IMR-90 (cell line): ENCODE data around the gene LRRC8E. TPM values are rescaled to one million over a fixed set of nuclear protein-coding genes. Genes with fewer than 3 reads are reported as not detected.

Experiments
- ATAC-seq: fragments of 200-7000 bp; cut with Tn5 transposase; 2 replicates; pipeline ENCODE4 v1.9.1; 2020; ENCODE audit warnings: low read depth, mild to moderate bottlenecking, moderate library complexity
- BruUV-seq: library from RNA; stranded (reverse); fragments of 400-500 nt; replicated peaks from 2 replicates; lab custom pipeline; 2021; lab: Mats Ljungman, UMichigan
- CTCF ChIA-PET: fragments of 300-600 bp; formaldehyde crosslinking; extraction: SDS; loops from one replicate; lab custom pipeline; 2021; ENCODE audit warnings: antibody characterized with exemption; lab: Yijun Ruan, JAX
- POLR2A ChIA-PET: fragments of 300-600 bp; sonication (Branson Sonifier 250); formaldehyde crosslinking; loops from one replicate; lab custom pipeline; 2022; ENCODE audit warnings: antibody characterized with exemption; ENCODE audit not compliant: unreplicated experiment; lab: Charles Lee
- DNase-seq: peaks from one replicate; pipeline ENCODE4 v3.0.0; 2013
- H2AFZ ChIP-seq: replicated peaks from 2 replicates; pipeline ENCODE3; 2013; ENCODE audit warnings: low read length, mild to moderate bottlenecking; ENCODE audit not compliant: poor library complexity
- H2AK5ac ChIP-seq: 2 replicates; pipeline ENCODE4 v1.6.1; 2013; ENCODE audit warnings: low read depth, low read length, inconsistent platforms
- H2AK9ac ChIP-seq: replicated peaks from 2 replicates; pipeline ENCODE3; 2013; ENCODE audit warnings: mild to moderate bottlenecking, low read depth, low read length, moderate library complexity; ENCODE audit not compliant: poor library complexity
- H2BK120ac ChIP-seq: 2 replicates; pipeline ENCODE4 v1.6.1; 2013; ENCODE audit warnings: low read depth, low read length, inconsistent platforms
- H2BK15ac ChIP-seq: 3 replicates; pipeline ENCODE4 v1.6.1; 2013; ENCODE audit warnings: low read depth, low read length, inconsistent platforms
- H2BK20ac ChIP-seq: 2 replicates; pipeline ENCODE4 v1.6.1; 2013; ENCODE audit warnings: low read depth, mild to moderate bottlenecking, inconsistent platforms, low read length, moderate library complexity
- H2BK5ac ChIP-seq: 2 replicates; pipeline ENCODE4 v1.6.1; 2013; ENCODE audit warnings: mild to moderate bottlenecking, low read depth, low read length, inconsistent platforms; ENCODE audit not compliant: poor library complexity, severe bottlenecking
- H3K14ac ChIP-seq: replicated peaks from 2 replicates; pipeline ENCODE4 v1.6.1; 2013; ENCODE audit warnings: low read depth, low read length, inconsistent platforms
- H3K18ac ChIP-seq: 2 replicates; pipeline ENCODE4 v1.6.1; 2013; ENCODE audit warnings: low read depth, low read length, control low read depth
- H3K23ac ChIP-seq: 2 replicates; pipeline ENCODE4 v1.6.1; 2013; ENCODE audit warnings: low read depth, low read length, inconsistent platforms
- H3K27ac ChIP-seq: 2 replicates; pipeline ENCODE4 v1.5.1; 2013; ENCODE audit warnings: mild to moderate bottlenecking, control low read depth, low read length; ENCODE audit not compliant: insufficient read depth
- H3K27me3 ChIP-seq: 2 replicates; pipeline ENCODE4 v1.6.1; 2013; ENCODE audit warnings: low read length; ENCODE audit not compliant: control insufficient read depth, insufficient read depth
- H3K36me3 ChIP-seq: 2 replicates; pipeline ENCODE4 v1.6.1; 2013; ENCODE audit warnings: low read length, mixed read lengths; ENCODE audit not compliant: control insufficient read depth, insufficient read depth
- H3K4ac ChIP-seq: 2 replicates; pipeline ENCODE4 v1.6.1; 2013; ENCODE audit warnings: low read depth, low read length, inconsistent platforms
- H3K4me1 ChIP-seq: 2 replicates; pipeline ENCODE4 v1.6.1; 2013; ENCODE audit warnings: low read length, mixed read lengths; ENCODE audit not compliant: control insufficient read depth, insufficient read depth
- H3K4me2 ChIP-seq: 2 replicates; pipeline ENCODE4 v1.6.1; 2013; ENCODE audit warnings: low read depth, mild to moderate bottlenecking, control low read depth, low read length, moderate library complexity
- H3K4me3 ChIP-seq: 2 replicates; pipeline ENCODE4 v1.5.1; 2013; ENCODE audit warnings: low read depth, mild to moderate bottlenecking, control low read depth, low read length, moderate library complexity; ENCODE audit not compliant: insufficient read depth
- H3K56ac ChIP-seq: 2 replicates; pipeline ENCODE4 v1.6.1; 2013; ENCODE audit warnings: low read length, inconsistent platforms; ENCODE audit not compliant: insufficient read depth; ENCODE audit errors: extremely low read depth
- H3K79me1 ChIP-seq, 2 experiments: 2 replicates each; pipeline ENCODE4 v1.6.1; 2013; ENCODE audit warnings: low read length in 2 of 2, inconsistent platforms in 1 of 2, low read depth in 1 of 2
- H3K9ac ChIP-seq: 2 replicates; pipeline ENCODE4 v1.6.1; 2013; ENCODE audit warnings: low read depth, low read length, control low read depth
- H3K9me1 ChIP-seq: 2 replicates; pipeline ENCODE4 v1.6.1; 2013; ENCODE audit warnings: low read length, inconsistent platforms; ENCODE audit not compliant: insufficient read depth
- H3K9me3 ChIP-seq: 2 replicates; pipeline ENCODE4 v1.6.1; 2013; ENCODE audit warnings: low read length; ENCODE audit not compliant: control insufficient read depth, insufficient read depth
- H4K20me1 ChIP-seq: 2 replicates; pipeline ENCODE4 v1.6.1; 2013; ENCODE audit warnings: low read length, inconsistent platforms; ENCODE audit not compliant: insufficient read depth
- H4K5ac ChIP-seq: 2 replicates; pipeline ENCODE4 v1.6.1; 2013; ENCODE audit warnings: mild to moderate bottlenecking, low read depth, low read length, control low read depth
- H4K8ac ChIP-seq, 2 experiments: 2 replicates each; pipeline ENCODE4 v1.6.1; 2013; ENCODE audit warnings: low read depth in 2 of 2, low read length in 2 of 2, control low read depth in 1 of 2, inconsistent platforms in 1 of 2
- H4K91ac ChIP-seq: 2 replicates; pipeline ENCODE4 v1.6.1; 2013; ENCODE audit warnings: low read depth, low read length, inconsistent platforms; ENCODE audit not compliant: insufficient read depth
- BHLHE40 ChIP-seq: fragments of 150-350 bp; IDR thresholded peaks from 2 replicates; pipeline ENCODE4 v1.6.1; 2016; ENCODE audit warnings: mild to moderate bottlenecking, low read depth, low read length
- POLR2A ChIP-seq: IDR thresholded peaks from 2 replicates; pipeline ENCODE4 v1.6.1; 2012; ENCODE audit warnings: mild to moderate bottlenecking, low read depth, low read length
- RCOR1 ChIP-seq: IDR thresholded peaks from 2 replicates; pipeline ENCODE4 v1.6.1; 2012; ENCODE audit warnings: mild to moderate bottlenecking, low read length, improper control_type of control experiment; ENCODE audit not compliant: insufficient replicate concordance
- RFX5 ChIP-seq: IDR thresholded peaks from 2 replicates; pipeline ENCODE4 v1.8.0; 2012; ENCODE audit warnings: low read depth, mild to moderate bottlenecking, low read length, moderate library complexity
- WGBS, 2 experiments: methylation state at CpG; one replicate each; pipeline versions ENCODE4 v1.1.5 to v1.1.7; 2013; ENCODE audit warnings: missing lambda C conversion rate in 2 of 2; ENCODE audit not compliant: insufficient read length in 1 of 2; ENCODE audit errors: extremely low coverage in 2 of 2; 5-methylcytosine and 5-hydroxymethylcytosine counted together
- dilution Hi-C: fragments of 300-500 bp; cut with HindIII; formaldehyde crosslinking; loops from one replicate; pipeline ENCODE4 v1.14.3; 2018; ENCODE audit warnings: low sequenced_read_pairs; ENCODE audit not compliant: unreplicated experiment
- in situ Hi-C: fragments of 300-500 bp; cut with MboI; formaldehyde crosslinking; loops from 3 replicates; pipeline ENCODE4 v1.14.3; 2019; ENCODE audit warnings: low sequenced_read_pairs, inconsistent platforms, mixed read lengths
- intact Hi-C: fragments of 100-400 bp; cut with micrococcal nuclease; formaldehyde crosslinking; loops from 2 replicates; pipeline ENCODE4 v1.10.0; 2022
- polyA plus RNA-seq, 3 experiments: library from polyadenylated mRNA; depleted of rRNA; stranded (reverse); fragments of >200 nt; gene quantifications; 2 replicates each; pipeline ENCODE4 v1.2.3, GENCODE V29; 2012; ENCODE audit warnings: low replicate concordance in 1 of 3
- total RNA-seq: library from RNA; depleted of rRNA; stranded (reverse); fragments of >200 nt; gene quantifications from 2 replicates; pipeline ENCODE4 v1.2.3, GENCODE V29; 2012
- TF ChIP-seq, protein P1 (sequence below): conservative IDR thresholded peaks from 2 replicates; pipeline ENCODE4 v1.5.1; 2012; ENCODE audit warnings: mild to moderate bottlenecking, low read depth, low read length, improper control_type of control experiment
- TF ChIP-seq, protein P2 (sequence below): fragments of 150-350 bp; IDR thresholded peaks from 2 replicates; pipeline ENCODE4 v1.6.1; 2016; ENCODE audit warnings: low read depth, mild to moderate bottlenecking, low read length, moderate library complexity, borderline replicate concordance

Gene LRRC8E
- total and polyA plus RNA-seq, 2 of the 4 experiments (the other 2 are of a cell fraction): 6.4 to 7.2 TPM

DNA sequence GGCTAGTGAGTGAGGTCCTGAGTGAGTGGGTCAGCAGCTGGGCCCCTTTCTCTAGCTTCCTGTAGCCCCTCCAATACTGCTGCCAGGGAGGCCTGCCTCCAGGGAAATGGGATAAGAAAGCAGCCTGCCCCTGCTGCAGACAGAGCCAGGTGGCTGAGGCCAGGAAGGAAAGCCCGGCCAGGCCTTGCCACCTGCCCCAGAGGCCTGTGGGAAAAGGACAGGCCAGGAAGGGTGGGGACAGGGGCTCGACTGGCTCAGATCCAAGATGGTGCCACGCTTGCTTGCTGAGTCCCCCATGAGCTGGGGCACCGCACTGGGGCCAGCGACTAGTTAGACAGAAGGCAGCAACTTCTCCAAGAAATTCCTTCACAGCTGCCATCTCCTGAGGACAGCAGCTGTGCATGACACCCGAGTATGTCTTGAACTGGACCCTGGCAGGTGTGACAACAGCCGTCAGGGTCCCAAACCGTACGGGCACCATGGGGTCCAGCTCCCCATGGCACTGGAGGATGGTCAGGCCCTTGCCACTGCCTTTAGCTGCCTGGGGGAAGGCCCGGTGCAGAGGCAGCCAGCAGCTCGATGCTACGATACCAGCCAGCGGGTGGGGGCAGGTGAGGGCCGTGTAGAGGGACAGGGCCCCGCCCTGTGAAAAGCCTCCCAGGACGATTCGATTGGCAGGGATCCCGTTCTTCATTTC lies 9.1 kb upstream of the LRRC8E start:
- Histone ChIP-seq H2AK5ac (no peak overlapping the region), H2BK120ac (no peak overlapping the region), H3K9ac (no peak overlapping the region), H3K9me3 (no peaks in the 10 kb centered on the region), H4K8ac (no peak overlapping the region), H3K4me1 (no peaks in the 10 kb centered on the region), H3K18ac (no peak overlapping the region), H3K4ac (no peak overlapping the region), H3K36me3 (no peaks in the 10 kb centered on the region), H4K5ac (no peak overlapping the region), H2AFZ (no peak overlapping the region), H2AK9ac (no peak overlapping the region), H3K4me2 (no peak overlapping the region), H3K27me3 (peaks cover 15% of the 10 kb centered on the region), H3K14ac (no peak overlapping the region), H3K56ac (no peak overlapping the region), H2BK5ac (no peak overlapping the region), H3K27ac (no peak overlapping the region), H4K20me1 (no peaks in the 10 kb centered on the region), H4K91ac (no peak overlapping the region), H3K9me1 (no peaks in the 10 kb centered on the region), H2BK15ac (no peak overlapping the region), H3K4me3 (no peak overlapping the region), H2BK20ac (no peak overlapping the region), H3K79me1 (no peaks in the 10 kb centered on the region), H3K23ac (no peak overlapping the region)
- dilution Hi-C loops (no loop called here), in situ Hi-C loops (no loop called here), intact Hi-C loops (no loop called here)
- POLR2A ChIA-PET: interaction anchor here (0.6 kb wide), 1 partner anchor 21 kb away, joined by 3 read pairs; no protein-coding TSS in a partner anchor
- CTCF ChIA-PET: no interaction called here
- BruUV-seq: no TSS peak
- WGBS, 2 experiments: 80% methylated on average over 1 of the region's 18 CpGs; no CpG with 5 or more reads in 1 of the 2 experiments
- DNase-seq (no peak), ATAC-seq (no peak)
- TF ChIP-seq BHLHE40 (no peak), POLR2A (no peak), RFX5 (no peak), RCOR1 (no peak)
- TF ChIP-seq, protein P1, sequence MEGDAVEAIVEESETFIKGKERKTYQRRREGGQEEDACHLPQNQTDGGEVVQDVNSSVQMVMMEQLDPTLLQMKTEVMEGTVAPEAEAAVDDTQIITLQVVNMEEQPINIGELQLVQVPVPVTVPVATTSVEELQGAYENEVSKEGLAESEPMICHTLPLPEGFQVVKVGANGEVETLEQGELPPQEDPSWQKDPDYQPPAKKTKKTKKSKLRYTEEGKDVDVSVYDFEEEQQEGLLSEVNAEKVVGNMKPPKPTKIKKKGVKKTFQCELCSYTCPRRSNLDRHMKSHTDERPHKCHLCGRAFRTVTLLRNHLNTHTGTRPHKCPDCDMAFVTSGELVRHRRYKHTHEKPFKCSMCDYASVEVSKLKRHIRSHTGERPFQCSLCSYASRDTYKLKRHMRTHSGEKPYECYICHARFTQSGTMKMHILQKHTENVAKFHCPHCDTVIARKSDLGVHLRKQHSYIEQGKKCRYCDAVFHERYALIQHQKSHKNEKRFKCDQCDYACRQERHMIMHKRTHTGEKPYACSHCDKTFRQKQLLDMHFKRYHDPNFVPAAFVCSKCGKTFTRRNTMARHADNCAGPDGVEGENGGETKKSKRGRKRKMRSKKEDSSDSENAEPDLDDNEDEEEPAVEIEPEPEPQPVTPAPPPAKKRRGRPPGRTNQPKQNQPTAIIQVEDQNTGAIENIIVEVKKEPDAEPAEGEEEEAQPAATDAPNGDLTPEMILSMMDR: no peak
- TF ChIP-seq, protein P2, sequence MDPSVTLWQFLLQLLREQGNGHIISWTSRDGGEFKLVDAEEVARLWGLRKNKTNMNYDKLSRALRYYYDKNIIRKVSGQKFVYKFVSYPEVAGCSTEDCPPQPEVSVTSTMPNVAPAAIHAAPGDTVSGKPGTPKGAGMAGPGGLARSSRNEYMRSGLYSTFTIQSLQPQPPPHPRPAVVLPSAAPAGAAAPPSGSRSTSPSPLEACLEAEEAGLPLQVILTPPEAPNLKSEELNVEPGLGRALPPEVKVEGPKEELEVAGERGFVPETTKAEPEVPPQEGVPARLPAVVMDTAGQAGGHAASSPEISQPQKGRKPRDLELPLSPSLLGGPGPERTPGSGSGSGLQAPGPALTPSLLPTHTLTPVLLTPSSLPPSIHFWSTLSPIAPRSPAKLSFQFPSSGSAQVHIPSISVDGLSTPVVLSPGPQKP: no peak
